Ascending aorta (tissue), 2 donors: ENCODE data around the gene PDGFA. TPM values are rescaled to one million over a fixed set of nuclear protein-coding genes. Genes with fewer than 3 reads are reported as not detected.

Source experiments
- DNase-seq, 2 donors: peaks; one replicate each; pipeline ENCODE4 v3.0.0-alpha.2; 2019; ENCODE audit warnings: low spot score in 2 of 2
- H3K27ac ChIP-seq, 2 donors: fragments of 200-600 bp; sonication (generic); one replicate each; pipeline ENCODE4 v1.5.1; 2016 to 2017; ENCODE audit warnings: mild to moderate bottlenecking in 1 of 2
- H3K27me3 ChIP-seq: fragments of 200-600 bp; sonication (generic); one replicate; pipeline ENCODE4 v1.5.1; 2017
- H3K36me3 ChIP-seq, 2 donors: fragments of 200-600 bp; sonication (generic); one replicate each; pipeline ENCODE4 v1.5.1; 2016
- H3K4me1 ChIP-seq, 2 donors: fragments of 200-600 bp; sonication (generic); one replicate each; pipeline ENCODE4 v1.5.1; 2016 to 2017; ENCODE audit warnings: mild to moderate bottlenecking in 1 of 2
- H3K4me3 ChIP-seq, 2 donors: fragments of 200-600 bp; sonication (generic); one replicate each; pipeline ENCODE4 v1.5.1; 2016 to 2017; ENCODE audit warnings: mild to moderate bottlenecking in 1 of 2
- H3K9me3 ChIP-seq, 2 donors: fragments of 200-600 bp; sonication (generic); one replicate each; pipeline ENCODE4 v1.5.1; 2016
- CTCF ChIP-seq, 3 experiments: fragments of 200-600 bp in 2 of 3; fragments of 450-650 bp in 1 of 3; sonication (generic) in 2 of 3; IDR thresholded peaks; one replicate each; pipeline ENCODE4 v1.5.1; 2016 to 2019; ENCODE audit warnings: antibody characterized with exemption in 3 of 3, mild to moderate bottlenecking in 1 of 3, moderate library complexity in 1 of 3
- intact Hi-C: fragments of 100-400 bp; cut with DNase I; formaldehyde crosslinking; loops from one replicate; pipeline ENCODE4 v1.15.1; 2023
- total RNA-seq: library from RNA; depleted of rRNA; stranded (reverse); fragments of >200 nt; gene quantifications from one replicate; pipeline ENCODE4 v1.1.0, GENCODE V29; 2016

PDGFA gene
- total RNA-seq, 1 donor from 2014 or later = 349 TPM

GRCh38 chr7:496528-497295 is 22.9 kb downstream of the PDGFA start:
- H3K4me3 ChIP-seq = no peak overlapping the region
- H3K4me1 ChIP-seq = no peaks in the 10 kb centered on the region
- peaks cover 56 to 61% of the 10 kb centered on the region in 2 donors for H3K36me3 ChIP-seq
- intact Hi-C loops = no loop called here
- TF ChIP-seq CTCF (IDR thresholded peaks at IDR 0.05) = no peak
- no peak for DNase-seq
- H3K27ac ChIP-seq = no peak overlapping the region
- H3K9me3 ChIP-seq = no peaks in the 10 kb centered on the region
- no peaks in the 10 kb centered on the region for H3K27me3 ChIP-seq

- intact Hi-C loops = no loop called here
- H3K4me3 ChIP-seq = no peak overlapping the region
- TF ChIP-seq CTCF (IDR thresholded peaks at IDR 0.05) = no peak
- no peak overlapping the region for H3K27ac ChIP-seq
- no peaks in the 10 kb centered on the region for H3K4me1 ChIP-seq
- no peaks in the 10 kb centered on the region for H3K27me3 ChIP-seq
- H3K9me3 ChIP-seq = no peaks in the 10 kb centered on the region
- peaks cover 47 to 53% of the 10 kb centered on the region in 2 donors for H3K36me3 ChIP-seq
- no peak for DNase-seq
Observed at GRCh38 chr7:495761-496321, 23.8 kb downstream of the PDGFA start.

- intact Hi-C loops = no loop called here
- DNase-seq = no peak
- no peak overlapping the region for H3K27ac ChIP-seq
Observed at GRCh38 chr7:495326-495725, 24.3 kb downstream of the PDGFA start.

GRCh38 chr7:494906-495305 is 24.7 kb downstream of the PDGFA start:
- H3K36me3 ChIP-seq = peaks cover 38 to 43% of the 10 kb centered on the region in 2 donors
- no peaks in the 10 kb centered on the region for H3K4me1 ChIP-seq
- DNase-seq = no peak
- H3K9me3 ChIP-seq = no peaks in the 10 kb centered on the region
- intact Hi-C loops = no loop called here
- H3K27ac ChIP-seq = no peak overlapping the region
- H3K4me3 ChIP-seq = no peak overlapping the region
- H3K27me3 ChIP-seq = no peaks in the 10 kb centered on the region
- no peak for TF ChIP-seq CTCF (IDR thresholded peaks at IDR 0.05)

More at GRCh38 chr7:495326-495725, 24.3 kb downstream of the PDGFA start:
- peaks cover 42 to 47% of the 10 kb centered on the region in 2 donors for H3K36me3 ChIP-seq
- no peaks in the 10 kb centered on the region for H3K4me1 ChIP-seq
- no peak overlapping the region for H3K4me3 ChIP-seq
- no peaks in the 10 kb centered on the region for H3K27me3 ChIP-seq
- TF ChIP-seq CTCF (IDR thresholded peaks at IDR 0.05) = no peak
- H3K9me3 ChIP-seq = no peaks in the 10 kb centered on the region

GRCh38 chr7:494259-494687 is 25.4 kb downstream of the PDGFA start:
- TF ChIP-seq CTCF (IDR thresholded peaks at IDR 0.05) = no peak
- Histone ChIP-seq H3K27ac (no peak overlapping the region), H3K9me3 (no peaks in the 10 kb centered on the region), H3K4me1 (no peaks in the 10 kb centered on the region), H3K36me3 (peaks cover 33 to 37% of the 10 kb centered on the region in 2 donors), H3K27me3 (no peaks in the 10 kb centered on the region), H3K4me3 (no peak overlapping the region)
- intact Hi-C loops = no loop called here
- no peak for DNase-seq
